ENCODE data around the gene MMP28. TPM values are rescaled to one million over a fixed set of nuclear protein-coding genes. Genes with fewer than 3 reads are reported as not detected.

The MMP28 gene
- total and polyA plus RNA-seq, 12 donors, result 0.67 to 11.1 (median 4.6) TPM

DNA sequence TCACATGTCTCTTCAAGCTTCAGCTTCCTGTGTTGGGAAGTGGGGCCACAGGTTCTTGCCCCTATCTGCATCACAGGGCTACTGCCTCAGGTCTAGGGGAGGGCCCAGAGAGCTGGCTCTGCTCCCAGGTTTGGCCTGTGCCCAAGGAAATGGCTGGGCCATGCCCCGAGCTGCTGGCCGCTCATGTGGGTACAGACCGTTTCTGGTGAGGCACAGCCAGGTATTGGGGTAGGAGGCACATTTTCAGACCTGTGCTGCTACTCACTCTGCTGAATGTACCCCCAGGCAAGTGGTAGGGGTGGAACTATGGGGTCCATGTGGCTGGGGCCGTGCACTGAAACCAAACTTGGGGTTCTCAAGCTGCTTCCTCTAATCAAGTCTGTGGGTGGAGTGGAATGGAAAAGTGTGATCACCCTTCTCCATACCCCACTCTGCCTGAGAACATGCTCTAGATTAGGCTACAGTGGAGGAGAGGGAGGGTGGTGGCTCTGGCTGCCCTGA lies 47.0 kb downstream of the MMP28 start:
- TF ChIP-seq POLR2A (IDR thresholded peaks at IDR 0.05), result no peak
- no peak for TF ChIP-seq CTCF (IDR thresholded peaks at IDR 0.05)
- Histone ChIP-seq H3K9me3 (replicated peaks in 1 of 3) (no peaks in the 10 kb centered on the region), H3K27me3 (peaks cover 26% of the 10 kb centered on the region), H3K4me1 (replicated peaks in 1 of 2) (no peaks in the 10 kb centered on the region), H3K4me3 (no peak overlapping the region), H3K27ac (no peak overlapping the region), H3K36me3 (replicated peaks in 1 of 2) (no peaks in the 10 kb centered on the region)
- intact Hi-C loops (cut with DNase I), result loop anchor here (5.0 to 10.0 kb wide), 3 partner anchors 136 to 584 kb away; no protein-coding TSS in a partner anchor
- peak; percentile 31 to 75 (median 57) for DNase-seq
- 22 to 28% (median 23%) methylated on average over 2 to 4 of the region's 4 CpGs for WGBS, 4 donors

DNA sequence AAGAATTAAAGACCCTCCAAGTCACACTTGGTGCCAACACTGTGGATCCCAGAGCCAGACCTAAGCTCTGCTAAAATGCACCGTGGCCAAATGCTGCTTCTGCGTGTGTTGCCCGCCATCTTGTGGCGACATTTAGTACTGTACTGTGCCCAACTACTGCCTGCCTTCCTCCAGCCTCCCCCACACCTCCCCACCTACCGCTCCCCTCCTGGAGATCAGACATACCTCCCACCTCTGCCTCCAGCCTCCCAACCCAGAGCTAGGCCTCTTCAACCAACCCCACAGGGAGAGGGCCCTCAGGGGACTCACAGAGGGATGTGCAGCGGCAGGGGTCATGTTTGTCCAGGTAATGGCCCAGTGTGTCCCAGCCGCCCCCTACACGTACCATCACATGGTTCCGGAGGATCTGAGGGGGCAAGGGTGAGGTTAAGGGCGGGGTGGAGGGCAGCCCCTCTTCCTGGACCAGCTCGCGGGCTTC lies 47.9 kb downstream of the MMP28 start:
- H3K4me1 ChIP-seq (replicated peaks in 1 of 2), result no peaks in the 10 kb centered on the region
- no peak overlapping the region for H3K27ac ChIP-seq
- no peaks in the 10 kb centered on the region for H3K9me3 ChIP-seq (replicated peaks in 1 of 3)
- DNase-seq, result peak; percentile 65 to 93 (median 83)
- no peaks in the 10 kb centered on the region for H3K36me3 ChIP-seq (replicated peaks in 1 of 2)
- WGBS, 4 donors, result 3 to 36% (median 21%) methylated on average over 4 to 12 of the region's 12 CpGs
- TF ChIP-seq POLR2A (IDR thresholded peaks at IDR 0.05) (no peak), CTCF (IDR thresholded peaks at IDR 0.05) (peak; percentile 87 to 97 (median 92))
- no peak overlapping the region for H3K4me3 ChIP-seq
- H3K27me3 ChIP-seq, result peaks cover 27% of the 10 kb centered on the region
- intact Hi-C loops (cut with DNase I), result loop anchor here (5.0 to 10.0 kb wide), 3 partner anchors 135 to 583 kb away; no protein-coding TSS in a partner anchor

- Histone ChIP-seq H3K27ac (no peak overlapping the region), H3K4me1 (replicated peaks in 1 of 2) (peaks cover 0 to 7% of the 10 kb centered on the region in 2 donors), H3K27me3 (peaks cover 40% of the 10 kb centered on the region), H3K4me3 (no peak overlapping the region), H3K9me3 (replicated peaks in 1 of 3) (no peaks in the 10 kb centered on the region), H3K36me3 (replicated peaks in 1 of 2) (no peaks in the 10 kb centered on the region)
- TF ChIP-seq POLR2A (IDR thresholded peaks at IDR 0.05), result no peak
- TF ChIP-seq CTCF (IDR thresholded peaks at IDR 0.05), result no peak
- DNase-seq, result no peak
- 67 to 91% (median 75%) methylated on average over 6 to 15 of the region's 15 CpGs for WGBS, 4 donors
- intact Hi-C loops (cut with DNase I), result loop anchor here (2.0 to 10.0 kb wide), 4 partner anchors 134 to 581 kb away; no protein-coding TSS in a partner anchor
These were observed 49.6 kb downstream of the MMP28 start for GRCh38 chr17:35745749-35746320.

DNA sequence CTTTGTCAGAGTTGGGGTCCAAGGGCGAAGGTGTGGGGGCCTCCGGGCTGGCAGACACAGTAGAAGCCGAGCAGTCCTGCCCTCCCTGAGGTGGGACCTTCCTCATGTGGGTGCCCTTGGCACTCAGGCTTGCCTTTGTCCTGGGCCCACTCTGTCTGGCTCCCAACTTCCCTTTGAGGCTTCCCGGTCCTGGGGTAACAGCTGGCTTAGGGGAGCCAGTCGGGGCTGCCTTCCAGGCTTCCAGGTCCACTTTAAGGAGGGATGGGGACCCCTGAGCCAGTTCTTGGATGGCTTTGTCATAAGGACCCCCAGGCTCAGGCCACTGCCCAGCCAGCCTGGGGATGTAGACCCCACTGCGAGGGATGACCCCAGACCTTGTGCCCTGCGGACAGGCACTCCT lies 50.2 kb downstream of the MMP28 start:
- H3K36me3 ChIP-seq (replicated peaks in 1 of 2), result no peaks in the 10 kb centered on the region
- no peak overlapping the region for H3K4me3 ChIP-seq
- H3K27me3 ChIP-seq, result peaks cover 39% of the 10 kb centered on the region
- TF ChIP-seq POLR2A (IDR thresholded peaks at IDR 0.05) (no peak), CTCF (IDR thresholded peaks at IDR 0.05) (no peak)
- H3K9me3 ChIP-seq (replicated peaks in 1 of 3), result no peaks in the 10 kb centered on the region
- H3K27ac ChIP-seq, result no peak overlapping the region
- intact Hi-C loops (cut with DNase I), result loop anchor here (2.0 to 10.0 kb wide), 4 partner anchors 133 to 580 kb away; no protein-coding TSS in a partner anchor
- DNase-seq, result no peak
- WGBS, 4 donors, result 82 to 100% (median 86%) methylated on average over 1 to 7 of the region's 7 CpGs
- H3K4me1 ChIP-seq (replicated peaks in 1 of 2), result peaks cover 0 to 8% of the 10 kb centered on the region in 2 donors
